Mammary epithelial cell (primary cell): ENCODE results near the gene CYP2F1.

Experiments used
- CTCF ChIP-seq, 2 donors: IDR thresholded peaks in 1 of 2; conservative IDR thresholded peaks in 1 of 2; 2 replicates each; pipeline ENCODE4 v1.5.1; 2011 to 2012; ENCODE audit warnings: inconsistent platforms in 2 of 2, low read length in 2 of 2, mild to moderate bottlenecking in 2 of 2, control low read depth in 1 of 2, low read depth in 1 of 2; ENCODE audit not compliant: insufficient read depth in 1 of 2; ENCODE audit errors: extremely low read depth in 1 of 2
- EZH2 ChIP-seq: IDR thresholded peaks from 2 replicates; pipeline ENCODE4 v1.6.1; 2012; ENCODE audit warnings: low read length, inconsistent platforms, borderline replicate concordance

- TF ChIP-seq CTCF (conservative IDR thresholded peaks at IDR 0.05 in 1 of 2, IDR thresholded peaks at IDR 0.05 in 1 of 2; ENCODE audit: extremely low read depth in 1 of 2, insufficient read depth in 1 of 2, low read depth in 1 of 2, low read length in 2 of 2) = no peak
- TF ChIP-seq EZH2 = no peak
Observed at GRCh38 chr19:41131186-41131585, 17.0 kb downstream of the CYP2F1 start.
